ENCODE data around the gene TMEM143.

Gene TMEM143

DNA sequence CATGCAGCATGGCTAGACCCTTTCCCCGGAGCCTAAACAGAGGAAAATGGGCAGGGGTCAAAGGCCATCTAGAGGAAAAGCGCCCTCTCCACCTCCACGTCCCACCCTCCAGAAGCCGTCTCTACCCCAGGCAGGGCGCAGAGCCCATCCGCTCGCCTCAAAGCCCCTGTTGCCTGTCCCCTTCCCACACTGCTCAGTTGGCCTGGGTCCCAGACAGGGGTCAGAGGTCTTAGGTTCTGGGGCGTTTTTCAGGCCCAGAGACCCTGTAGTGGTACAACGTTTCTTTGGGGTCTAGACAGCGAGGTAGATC lies 285 bp downstream of the TMEM143 start:
- peak; percentile 20 for TF ChIP-seq CTCF (IDR thresholded peaks at IDR 0.05; ENCODE audit: low read depth, low read length)
- no peak for TF ChIP-seq MYC (IDR thresholded peaks at IDR 0.05; ENCODE audit: low read depth, low read length)
- DNase-seq (ENCODE audit: low read depth) = no peak
- H3K4me3 ChIP-seq (ENCODE audit: low read depth, low read length) = peak overlapping the region; percentile 79

GRCh38 chr19:48362716-48363499 lies 832 bp downstream of the TMEM143 start:
- peak; percentile 100 for DNase-seq (ENCODE audit: low read depth)
- no peak for TF ChIP-seq MAX (IDR thresholded peaks at IDR 0.05; ENCODE audit: low read depth, low read length)
- no peak for TF ChIP-seq MYC (IDR thresholded peaks at IDR 0.05; ENCODE audit: low read depth, low read length)
- no peak for TF ChIP-seq CTCF (IDR thresholded peaks at IDR 0.05; ENCODE audit: low read depth, low read length)
- TF ChIP-seq POLR2A (IDR thresholded peaks at IDR 0.05; ENCODE audit: extremely low read depth, insufficient read length) = no peak
- H3K4me3 ChIP-seq (ENCODE audit: low read depth, low read length) = peak overlapping the region; percentile 79

DNA sequence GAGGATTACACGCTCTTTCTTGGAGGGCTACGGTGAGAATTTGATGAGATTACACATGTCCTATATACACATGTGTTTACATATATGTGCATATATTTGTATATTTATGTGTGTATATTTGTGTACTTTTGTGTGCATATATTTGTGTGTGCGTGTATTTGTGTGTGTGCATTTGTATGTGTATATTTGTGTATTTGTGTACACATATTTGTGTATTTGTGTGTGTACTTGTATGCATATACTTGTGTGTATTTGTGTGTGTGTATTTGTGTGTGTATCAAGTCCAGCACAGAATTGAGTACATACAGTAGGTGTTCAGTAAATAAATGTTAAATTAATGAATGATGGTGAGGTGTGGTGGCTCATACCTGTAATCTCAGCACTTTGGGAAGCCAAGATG lies 1.8 kb downstream of the TMEM143 start:
- DNase-seq (ENCODE audit: low read depth) = no peak
- H3K4me3 ChIP-seq (ENCODE audit: low read depth, low read length) = no peak overlapping the region
- TF ChIP-seq CTCF (IDR thresholded peaks at IDR 0.05; ENCODE audit: low read depth, low read length) = no peak
- TF ChIP-seq POLR2A (IDR thresholded peaks at IDR 0.05; ENCODE audit: extremely low read depth, insufficient read length) = no peak
- no peak for TF ChIP-seq MYC (IDR thresholded peaks at IDR 0.05; ENCODE audit: low read depth, low read length)

GRCh38 chr19:48359123-48359522 lies 4.6 kb downstream of the TMEM143 start:
- TF ChIP-seq MAX (IDR thresholded peaks at IDR 0.05; ENCODE audit: low read depth, low read length) (no peak), POLR2A (IDR thresholded peaks at IDR 0.05; ENCODE audit: extremely low read depth, insufficient read length) (no peak), MYC (IDR thresholded peaks at IDR 0.05; ENCODE audit: low read depth, low read length) (no peak), CTCF (IDR thresholded peaks at IDR 0.05; ENCODE audit: low read depth, low read length) (no peak)
- no peak overlapping the region for H3K4me3 ChIP-seq (ENCODE audit: low read depth, low read length)
- no peak for DNase-seq (ENCODE audit: low read depth)

- DNase-seq (ENCODE audit: low read depth) = no peak
- TF ChIP-seq MYC (IDR thresholded peaks at IDR 0.05; ENCODE audit: low read depth, low read length) (no peak), MAX (IDR thresholded peaks at IDR 0.05; ENCODE audit: low read depth, low read length) (no peak), CTCF (IDR thresholded peaks at IDR 0.05; ENCODE audit: low read depth, low read length) (no peak), POLR2A (IDR thresholded peaks at IDR 0.05; ENCODE audit: extremely low read depth, insufficient read length) (no peak)
Measured at GRCh38 chr19:48355365-48355954, 8.3 kb downstream of the TMEM143 start.

More at GRCh38 chr19:48355365-48355954, 8.3 kb downstream of the TMEM143 start:
- no peak overlapping the region for H3K4me3 ChIP-seq (ENCODE audit: low read depth, low read length)
